ENCODE measurements around the gene PWWP2B.

GRCh38 chr10:132413226-132414205 is 16.5 kb downstream of the PWWP2B start:
- no peak for TF ChIP-seq U2AF1 (optimal IDR thresholded peaks at IDR 0.05; ENCODE audit: low read depth, low read length)
- TF ChIP-seq ETV5 (CRISPR knock-in tag; IDR thresholded peaks at IDR 0.05; ENCODE audit: low read depth) = no peak
- no peak for TF ChIP-seq HMGXB4 (CRISPR knock-in tag; IDR thresholded peaks at IDR 0.05)
- no peak for TF ChIP-seq E2F5 (CRISPR knock-in tag; IDR thresholded peaks at IDR 0.05)
- no peak for TF ChIP-seq CEBPB (tag; IDR thresholded peaks at IDR 0.05)
- no peak for TF ChIP-seq EZH2 (IDR thresholded peaks at IDR 0.05; ENCODE audit: borderline replicate concordance, low read depth, low read length)
- no peak for TF ChIP-seq CTCF (IDR thresholded peaks at IDR 0.05 in 2 of 3, conservative IDR thresholded peaks at IDR 0.05 in 1 of 3; ENCODE audit: insufficient read depth in 2 of 3, low read depth in 1 of 3, low read length in 3 of 3)
- no peak for TF ChIP-seq RCOR1 (IDR thresholded peaks at IDR 0.05; ENCODE audit: borderline replicate concordance in 1 of 2, low read depth in 2 of 2, low read length in 2 of 2)
- no peak for TF ChIP-seq NR1H2 (CRISPR knock-in tag; IDR thresholded peaks at IDR 0.05)

All from K562 (cell line).